GM12891 (cell line): Measurements from ENCODE around the gene MDH1.

Experiments
- PAX5 ChIP-seq: IDR thresholded peaks from 2 replicates; pipeline ENCODE4 v1.6.1; 2011; ENCODE audit warnings: low read length, moderate library complexity, mild to moderate bottlenecking; ENCODE audit not compliant: insufficient read depth, severe bottlenecking
- POLR2A ChIP-seq: IDR thresholded peaks from 2 replicates; pipeline ENCODE4 v1.6.1; 2011; ENCODE audit warnings: low read depth, low read length, control low read depth
- POLR2AphosphoS5 ChIP-seq: IDR thresholded peaks from 2 replicates; pipeline ENCODE4 v1.6.1; 2011; ENCODE audit warnings: low read depth, low read length, control low read depth
- POU2F2 ChIP-seq: IDR thresholded peaks from 2 replicates; pipeline ENCODE4 v1.6.1; 2011; ENCODE audit warnings: low read depth, mild to moderate bottlenecking, control low read depth, low read length, moderate library complexity
- TAF1 ChIP-seq: IDR thresholded peaks from 2 replicates; pipeline ENCODE4 v1.6.1; 2011; ENCODE audit warnings: low read depth, low read length, control low read depth

GRCh38 chr2:63596401-63596883, 7.7 kb downstream of the MDH1 start:
- TF ChIP-seq POLR2A: no peak
- TF ChIP-seq POLR2AphosphoS5: no peak
- no peak for TF ChIP-seq TAF1
- no peak for TF ChIP-seq PAX5
- no peak for TF ChIP-seq POU2F2
